Peyer's patch (tissue), 4 donors: ENCODE data around the gene STOM. TPM values are rescaled to one million over a fixed set of nuclear protein-coding genes. Genes with fewer than 3 reads are reported as not detected.
"Not testable (repeated sequence)": the region's sequence is repeated elsewhere in the genome, so short reads cannot be mapped to it uniquely, and the experiment has no call there.

Experiments used
- DNase-seq, 3 donors: peaks; one replicate each; pipeline ENCODE4 v3.0.0-alpha.2; 2017 to 2019
- H3K27ac ChIP-seq, 4 donors: fragments of 200-600 bp; sonication (generic); one replicate each; pipeline ENCODE4 v1.5.1; 2016 to 2019
- H3K27me3 ChIP-seq, 2 donors: fragments of 200-600 bp; sonication (generic); one replicate each; pipeline ENCODE4 v1.5.1; 2019
- H3K36me3 ChIP-seq, 3 donors: fragments of 200-600 bp; sonication (generic); one replicate each; pipeline ENCODE4 v1.5.1; 2016 to 2019
- H3K4me1 ChIP-seq, 4 donors: fragments of 200-600 bp; sonication (generic); one replicate each; pipeline ENCODE4 v1.5.1; 2016 to 2019
- H3K4me3 ChIP-seq, 4 donors: fragments of 200-600 bp; sonication (generic); 1 replicate in 3 of 4; 2 replicates in 1 of 4; pipeline ENCODE4 v1.5.1; 2016 to 2019; ENCODE audit warnings: mild to moderate bottlenecking in 1 of 4
- H3K9me3 ChIP-seq, 4 donors: fragments of 200-600 bp; sonication (generic); one replicate each; pipeline ENCODE4 v1.5.1; 2016 to 2019; ENCODE audit warnings: mild to moderate bottlenecking in 1 of 4
- POLR2A ChIP-seq, 2 donors: fragments of 450-650 bp; IDR thresholded peaks; one replicate each; pipeline ENCODE4 v1.5.1; 2017; ENCODE audit warnings: antibody characterized with exemption in 2 of 2, mild to moderate bottlenecking in 2 of 2, moderate library complexity in 2 of 2
- total RNA-seq, 4 donors: library from RNA; depleted of rRNA; stranded (reverse); fragments of >200 nt; gene quantifications; one replicate each; pipeline ENCODE4 v1.1.0, GENCODE V29; 2016
- TF ChIP-seq, protein P1 (sequence below), 6 experiments: fragments of 450-650 bp in 4 of 6; fragments of 200-600 bp in 2 of 6; sonication (generic) in 1 of 6; IDR thresholded peaks; one replicate each; pipeline ENCODE4 v1.5.1; 2017 to 2019; ENCODE audit warnings: antibody characterized with exemption in 6 of 6, mild to moderate bottlenecking in 3 of 6, moderate library complexity in 1 of 6

STOM gene
- total RNA-seq, 4 donors from 2014 or later: 30.5 to 60.1 (median 47.2) TPM

- TF ChIP-seq, protein P1, sequence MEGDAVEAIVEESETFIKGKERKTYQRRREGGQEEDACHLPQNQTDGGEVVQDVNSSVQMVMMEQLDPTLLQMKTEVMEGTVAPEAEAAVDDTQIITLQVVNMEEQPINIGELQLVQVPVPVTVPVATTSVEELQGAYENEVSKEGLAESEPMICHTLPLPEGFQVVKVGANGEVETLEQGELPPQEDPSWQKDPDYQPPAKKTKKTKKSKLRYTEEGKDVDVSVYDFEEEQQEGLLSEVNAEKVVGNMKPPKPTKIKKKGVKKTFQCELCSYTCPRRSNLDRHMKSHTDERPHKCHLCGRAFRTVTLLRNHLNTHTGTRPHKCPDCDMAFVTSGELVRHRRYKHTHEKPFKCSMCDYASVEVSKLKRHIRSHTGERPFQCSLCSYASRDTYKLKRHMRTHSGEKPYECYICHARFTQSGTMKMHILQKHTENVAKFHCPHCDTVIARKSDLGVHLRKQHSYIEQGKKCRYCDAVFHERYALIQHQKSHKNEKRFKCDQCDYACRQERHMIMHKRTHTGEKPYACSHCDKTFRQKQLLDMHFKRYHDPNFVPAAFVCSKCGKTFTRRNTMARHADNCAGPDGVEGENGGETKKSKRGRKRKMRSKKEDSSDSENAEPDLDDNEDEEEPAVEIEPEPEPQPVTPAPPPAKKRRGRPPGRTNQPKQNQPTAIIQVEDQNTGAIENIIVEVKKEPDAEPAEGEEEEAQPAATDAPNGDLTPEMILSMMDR (IDR thresholded peaks at IDR 0.05): no peak
- no peak for TF ChIP-seq POLR2A (IDR thresholded peaks at IDR 0.05)
- no peaks in the 10 kb centered on the region for H3K27me3 ChIP-seq
- H3K36me3 ChIP-seq: no peaks in the 10 kb centered on the region
- DNase-seq: no peak
- no peak overlapping the region for H3K4me3 ChIP-seq
- H3K27ac ChIP-seq: peak overlapping the region in 2 of 4 donors; percentile 2 to 22
- H3K4me1 ChIP-seq: peaks cover 0 to 74% (median 17%) of the 10 kb centered on the region in 4 donors
- no peaks in the 10 kb centered on the region for H3K9me3 ChIP-seq
Observed at GRCh38 chr9:121292051-121292450, 78.0 kb downstream of the STOM start.

GRCh38 chr9:121291536-121291935 lies 78.5 kb downstream of the STOM start:
- H3K4me3 ChIP-seq, H3K36me3 ChIP-seq, H3K27ac ChIP-seq, H3K27me3 ChIP-seq, H3K9me3 ChIP-seq: not testable (repeated sequence)
- peaks cover 0 to 73% (median 17%) of the 10 kb centered on the region in 4 donors for H3K4me1 ChIP-seq
- peak in 1 of 3 donors; percentile 25 for DNase-seq

GRCh38 chr9:121289772-121290370 lies 80.2 kb downstream of the STOM start:
- H3K4me1 ChIP-seq: peaks cover 0 to 75% (median 18%) of the 10 kb centered on the region in 4 donors
- peak overlapping the region; percentile 73 to 99 (median 91) for H3K27ac ChIP-seq
- no peaks in the 10 kb centered on the region for H3K27me3 ChIP-seq
- H3K36me3 ChIP-seq: no peaks in the 10 kb centered on the region
- H3K4me3 ChIP-seq: no peak overlapping the region
- TF ChIP-seq POLR2A (IDR thresholded peaks at IDR 0.05): no peak
- TF ChIP-seq, protein P1 (IDR thresholded peaks at IDR 0.05): no peak
- no peaks in the 10 kb centered on the region for H3K9me3 ChIP-seq
- peak in 2 of 3 donors; percentile 37 to 43 for DNase-seq

GRCh38 chr9:121289026-121289771 lies 80.9 kb downstream of the STOM start:
- no peaks in the 10 kb centered on the region for H3K36me3 ChIP-seq
- H3K4me1 ChIP-seq: peaks cover 0 to 75% (median 18%) of the 10 kb centered on the region in 4 donors
- TF ChIP-seq, protein P1 (IDR thresholded peaks at IDR 0.05): no peak
- peak in 1 of 2 donors; percentile 23 for TF ChIP-seq POLR2A (IDR thresholded peaks at IDR 0.05)
- no peaks in the 10 kb centered on the region for H3K9me3 ChIP-seq
- peak in 2 of 3 donors; percentile 61 to 67 for DNase-seq
- H3K4me3 ChIP-seq: peak overlapping the region in 1 of 4 donors; percentile 4
- H3K27me3 ChIP-seq: no peaks in the 10 kb centered on the region
- H3K27ac ChIP-seq: peak overlapping the region; percentile 73 to 99 (median 91)

Other genes starting within 250 kb of the STOM start
- 10 to 100 TPM; 26.2 to 54.1 (median 33.8) TPM for gene RAB14, start 168.4 kb downstream of the STOM start, total RNA-seq
- 100 to 1,000 TPM; 364 to 571 (median 480) TPM for gene GSN, start 102.1 kb downstream of the STOM start, total RNA-seq
- gene GGTA1, start 129.6 kb upstream of the STOM start, total RNA-seq: 10 to 100 TPM in 1 of 4 donors, 1 to 10 TPM in 2, under 1 TPM in 1; 0.88 to 12.4 (median 2.6) TPM